GM23248 (cell line): ENCODE results near the gene MMP7.

Source experiments
- EZH2 ChIP-seq: fragments of 200-600 bp; sonication (generic); IDR thresholded peaks from 2 replicates; pipeline ENCODE4 v1.6.1; 2018; ENCODE audit warnings: antibody characterized with exemption, mild to moderate bottlenecking; ENCODE audit not compliant: insufficient read depth, poor library complexity, severe bottlenecking
- EZH2phosphoT487 ChIP-seq: fragments of 200-600 bp; sonication (generic); IDR thresholded peaks from 2 replicates; pipeline ENCODE4 v1.6.1; 2018; ENCODE audit warnings: antibody characterized with exemption, moderate library complexity, mild to moderate bottlenecking, low read depth; ENCODE audit not compliant: insufficient read depth

DNA sequence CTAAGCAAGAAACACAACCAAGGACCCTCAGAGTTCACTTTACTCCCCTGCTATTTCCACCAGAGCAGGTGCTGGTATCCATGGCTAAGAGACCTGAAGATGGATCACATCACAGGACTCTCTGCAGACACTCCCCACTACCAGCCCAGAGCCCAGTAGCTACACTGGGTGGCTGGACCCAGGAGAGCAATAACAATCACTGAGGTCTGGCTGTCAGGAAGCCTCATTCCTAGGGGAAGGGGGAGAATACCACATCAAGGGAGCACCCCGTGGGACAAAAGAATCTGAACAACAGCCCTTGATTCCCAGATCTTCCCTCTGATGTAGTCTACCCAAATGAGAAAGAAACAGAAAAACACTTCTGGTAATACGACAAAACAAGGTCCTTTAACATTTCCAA lies 9.0 kb upstream of the MMP7 start:
- TF ChIP-seq EZH2 (no peak), EZH2phosphoT487 (no peak)
